Stomach (tissue), 4 donors: ENCODE data around the gene SMAP1.

Experiments
- CTCF ChIP-seq, 7 experiments: fragments of 450-650 bp in 4 of 7; fragments of 200-600 bp in 3 of 7; sonication (generic) in 3 of 7; IDR thresholded peaks; one replicate each; pipeline ENCODE4 v1.5.1; 2016 to 2019; ENCODE audit warnings: antibody characterized with exemption in 7 of 7, control low read depth in 2 of 7, mild to moderate bottlenecking in 1 of 7
- EP300 ChIP-seq: sonication (generic); formaldehyde crosslinking; IDR thresholded peaks from one replicate; pipeline ENCODE4 v1.6.1; 2017; ENCODE audit warnings: antibody characterized with exemption

- TF ChIP-seq CTCF (IDR thresholded peaks at IDR 0.05) (no peak), EP300 (no peak)
These were observed 96.2 kb downstream of the SMAP1 start for GRCh38 chr6:70763754-70764510.
